ENCODE measurements around the gene MAP3K14. TPM values are rescaled to one million over a fixed set of nuclear protein-coding genes. Genes with fewer than 3 reads are reported as not detected.

The MAP3K14 gene
- polyA plus RNA-seq, 1 of the 3 experiments (the other 2 are of a cell fraction) = 11.9 TPM

GRCh38 chr17:45341533-45342158, 24.8 kb upstream of the MAP3K14 start:
- ChIA-PET CTCF (interaction anchor here (0.7 to 1.3 kb wide), 5 partner anchors 10 to 95 kb away, joined by 3 to 4 read pairs (median 3); no protein-coding TSS in a partner anchor), POLR2A (interaction anchor here (0.6 kb wide), 1 partner anchor 24 kb away, joined by 3 read pairs; no protein-coding TSS in a partner anchor)
- 17% methylated on average over 14 of the region's 14 CpGs for WGBS (ENCODE audit: low lambda C conversion rate)
- Histone ChIP-seq H3K9me2 (no peaks in the 10 kb centered on the region), H3K9ac (peak overlapping the region; percentile 25; the same call in 1 of the 2 replicates), H3K4me3 (ENCODE audit: low read depth in 2 of 2, low read length in 1 of 2) (peak overlapping the region in 1 of 2 experiments; percentile 10; a peak in 1 of 4 replicates), H4K20me1 (ENCODE audit: insufficient read depth) (no peaks in the 10 kb centered on the region), H3K4me1 (ENCODE audit: control insufficient read depth in 1 of 2, insufficient read depth in 2 of 2, low read depth in 1 of 2, low read length in 1 of 2) (peaks cover 12 to 18% of the 10 kb centered on the region in 2 experiments; a peak in 3 of 4 replicates), H3K4me2 (peak overlapping the region; percentile 35), H3K79me2 (ENCODE audit: insufficient read depth) (no peaks in the 10 kb centered on the region), H3F3A (replicated peaks; ENCODE audit: insufficient read depth) (peaks cover 13% of the 10 kb centered on the region), H3K36me3 (replicated peaks in 1 of 2; ENCODE audit: control insufficient read depth in 1 of 2, insufficient read depth in 2 of 2, low read length in 1 of 2) (no peaks in the 10 kb centered on the region), H3K9me3 (no peaks in the 10 kb centered on the region), H2AFZ (ENCODE audit: low read depth) (no peak overlapping the region), H3K27me3 (ENCODE audit: insufficient read depth) (no peaks in the 10 kb centered on the region), H3K27ac (ENCODE audit: low read depth in 2 of 2, low read length in 1 of 2) (peak overlapping the region; percentile 70 to 76)
- peak; percentile 62 for DNase-seq
- no peak for TF ChIP-seq GATA2 (CRISPR knock-in tag; IDR thresholded peaks at IDR 0.05)
- TF ChIP-seq RCOR1 (IDR thresholded peaks at IDR 0.05; ENCODE audit: low read length) = no peak
- no peak for TF ChIP-seq ZBTB33 (IDR thresholded peaks at IDR 0.05; ENCODE audit: borderline replicate concordance, low read depth)
- TF ChIP-seq NFIC (IDR thresholded peaks at IDR 0.05; ENCODE audit: borderline replicate concordance) = peak; percentile 24; the same call in 1 of the 2 replicates
- peak; percentile 59; the same call in 1 of the 2 replicates for TF ChIP-seq SIN3A (IDR thresholded peaks at IDR 0.05; ENCODE audit: borderline replicate concordance, low read depth, low read length)
- peak; percentile 25; the same call in 1 of the 2 replicates for TF ChIP-seq FOSL2 (IDR thresholded peaks at IDR 0.05; ENCODE audit: borderline replicate concordance, low read depth)
- TF ChIP-seq, protein P1, sequence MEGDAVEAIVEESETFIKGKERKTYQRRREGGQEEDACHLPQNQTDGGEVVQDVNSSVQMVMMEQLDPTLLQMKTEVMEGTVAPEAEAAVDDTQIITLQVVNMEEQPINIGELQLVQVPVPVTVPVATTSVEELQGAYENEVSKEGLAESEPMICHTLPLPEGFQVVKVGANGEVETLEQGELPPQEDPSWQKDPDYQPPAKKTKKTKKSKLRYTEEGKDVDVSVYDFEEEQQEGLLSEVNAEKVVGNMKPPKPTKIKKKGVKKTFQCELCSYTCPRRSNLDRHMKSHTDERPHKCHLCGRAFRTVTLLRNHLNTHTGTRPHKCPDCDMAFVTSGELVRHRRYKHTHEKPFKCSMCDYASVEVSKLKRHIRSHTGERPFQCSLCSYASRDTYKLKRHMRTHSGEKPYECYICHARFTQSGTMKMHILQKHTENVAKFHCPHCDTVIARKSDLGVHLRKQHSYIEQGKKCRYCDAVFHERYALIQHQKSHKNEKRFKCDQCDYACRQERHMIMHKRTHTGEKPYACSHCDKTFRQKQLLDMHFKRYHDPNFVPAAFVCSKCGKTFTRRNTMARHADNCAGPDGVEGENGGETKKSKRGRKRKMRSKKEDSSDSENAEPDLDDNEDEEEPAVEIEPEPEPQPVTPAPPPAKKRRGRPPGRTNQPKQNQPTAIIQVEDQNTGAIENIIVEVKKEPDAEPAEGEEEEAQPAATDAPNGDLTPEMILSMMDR (IDR thresholded peaks at IDR 0.05) = no peak
- peak; percentile 85 for TF ChIP-seq POLR2AphosphoS5 (IDR thresholded peaks at IDR 0.05; ENCODE audit: low read depth, low read length)
- peak; percentile 11 for TF ChIP-seq CHD2 (IDR thresholded peaks at IDR 0.05; ENCODE audit: low read length, partially characterized antibody)
- peak; percentile 45; the same call in 1 of the 2 replicates for TF ChIP-seq YY1 (IDR thresholded peaks at IDR 0.05; ENCODE audit: low read depth)
- no peak; a peak in 1 of 4 replicates for TF ChIP-seq EP300 (IDR thresholded peaks at IDR 0.05; ENCODE audit: borderline replicate concordance in 1 of 2, low read depth in 1 of 2, low read length in 1 of 2)
- peak; percentile 12; the same call in 1 of the 2 replicates for TF ChIP-seq SMC3 (IDR thresholded peaks at IDR 0.05; ENCODE audit: low read depth, low read length)
- TF ChIP-seq IRF3 (IDR thresholded peaks at IDR 0.05; ENCODE audit: low read depth, low read length) = no peak
- peak; percentile 80 for TF ChIP-seq TCF12 (IDR thresholded peaks at IDR 0.05)
- peak; percentile 44; the same call in 1 of the 2 replicates for TF ChIP-seq ELF1 (IDR thresholded peaks at IDR 0.05)
- TF ChIP-seq MEF2A (IDR thresholded peaks at IDR 0.05; ENCODE audit: borderline replicate concordance, low read depth) = no peak
- TF ChIP-seq GABPA (IDR thresholded peaks at IDR 0.05; ENCODE audit: low read depth) = no peak
- TF ChIP-seq TEAD4 (IDR thresholded peaks at IDR 0.05; ENCODE audit: borderline replicate concordance, insufficient read depth) = 0 out of 2 replicates have a peak, but pooled peaks have one; percentile 30
- no peak for TF ChIP-seq REST (IDR thresholded peaks at IDR 0.05; ENCODE audit: low read depth, low read length)
- TF ChIP-seq, protein P2, sequence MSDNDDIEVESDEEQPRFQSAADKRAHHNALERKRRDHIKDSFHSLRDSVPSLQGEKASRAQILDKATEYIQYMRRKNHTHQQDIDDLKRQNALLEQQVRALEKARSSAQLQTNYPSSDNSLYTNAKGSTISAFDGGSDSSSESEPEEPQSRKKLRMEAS (IDR thresholded peaks at IDR 0.05; ENCODE audit: low read depth) = peak; percentile 23; the same call in 1 of the 2 replicates
- TF ChIP-seq RAD21 (IDR thresholded peaks at IDR 0.05; ENCODE audit: low read length) = no peak
- TF ChIP-seq PBX3 (IDR thresholded peaks at IDR 0.05) = peak; percentile 83
- TF ChIP-seq FOXJ3 (CRISPR knock-in tag; IDR thresholded peaks at IDR 0.05) = no peak

Data from SK-N-SH (cell line).